Measurements from ENCODE around the gene MATN3. TPM values are rescaled to one million over a fixed set of nuclear protein-coding genes. Genes with fewer than 3 reads are reported as not detected.
A peak's percentile ranks its signal among the peaks of the same experiment; 100 is the strongest.

MATN3 gene
- total RNA-seq, 1 experiment from 2014 or later: 0.47 TPM

DNA sequence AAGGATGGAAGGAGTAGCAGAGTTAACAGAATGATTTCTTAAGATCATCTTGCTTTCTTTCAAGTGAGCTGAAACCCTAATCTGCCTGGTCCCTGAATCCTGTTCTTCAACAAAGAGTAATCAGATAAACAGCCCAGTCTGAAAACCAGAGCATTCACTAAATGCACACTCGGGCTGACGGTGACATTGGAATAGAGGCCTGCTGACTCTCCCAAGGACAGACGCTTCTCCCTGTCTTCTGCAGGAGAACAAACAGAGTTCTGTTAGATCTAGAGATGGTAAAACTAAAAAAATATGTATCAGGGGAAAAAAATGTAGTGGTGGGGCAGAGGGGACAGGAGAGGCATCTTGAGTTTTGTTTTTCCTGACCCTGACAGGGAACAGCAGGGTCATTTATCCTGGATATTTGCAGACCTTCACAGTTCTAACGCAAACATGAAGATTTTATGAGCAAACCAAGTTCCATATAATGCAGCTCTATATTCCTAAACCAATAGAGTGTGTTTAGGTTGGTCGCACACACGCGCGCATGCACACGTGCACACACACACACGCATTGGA lies 7.3 kb downstream of the MATN3 start:
- DNase-seq (ENCODE audit: low read depth): no peak

DNA sequence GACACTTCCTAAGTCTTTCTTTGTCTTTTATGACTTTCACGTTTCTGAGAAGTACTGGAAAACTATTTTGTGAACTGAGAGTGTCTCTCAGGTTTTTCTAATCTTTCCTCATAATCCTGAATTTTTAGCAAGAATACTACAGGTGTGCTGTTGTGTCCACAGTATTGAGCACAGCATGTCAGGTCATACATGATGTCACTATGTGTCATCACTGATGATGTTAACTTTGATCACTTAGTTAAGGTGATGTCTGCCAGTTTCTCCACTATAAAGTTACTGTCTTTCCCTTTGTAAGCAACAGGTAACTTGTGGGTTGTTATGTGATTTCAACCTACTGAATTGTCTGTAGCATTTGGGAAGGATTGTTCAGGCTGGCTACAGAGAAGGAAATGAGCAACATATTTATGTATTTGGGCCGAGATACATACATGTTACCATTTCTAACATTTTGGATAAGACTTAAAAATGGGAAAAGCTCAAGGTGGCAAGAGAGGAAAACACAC lies 11.1 kb downstream of the MATN3 start:
- DNase-seq (ENCODE audit: low read depth): no peak

DNA sequence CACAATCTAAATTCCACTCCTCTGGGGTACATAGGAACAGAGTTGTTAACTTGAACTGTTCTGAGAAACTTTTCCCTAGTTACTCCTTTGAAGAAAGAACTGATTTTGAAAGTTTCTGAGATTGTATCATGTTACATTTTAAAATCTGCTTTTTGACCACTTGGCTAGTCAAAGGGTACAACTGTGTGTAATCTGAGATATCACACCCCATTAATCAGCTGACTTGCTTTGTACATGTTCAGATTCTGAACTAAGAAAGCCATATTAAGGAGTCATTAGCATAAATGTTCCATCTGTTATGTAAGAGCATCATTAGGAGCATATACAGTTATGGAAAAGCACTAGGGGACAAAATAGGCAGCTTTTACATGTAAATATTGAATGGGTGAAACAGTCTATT lies 18.7 kb downstream of the MATN3 start:
- DNase-seq (ENCODE audit: low read depth): no peak

DNA sequence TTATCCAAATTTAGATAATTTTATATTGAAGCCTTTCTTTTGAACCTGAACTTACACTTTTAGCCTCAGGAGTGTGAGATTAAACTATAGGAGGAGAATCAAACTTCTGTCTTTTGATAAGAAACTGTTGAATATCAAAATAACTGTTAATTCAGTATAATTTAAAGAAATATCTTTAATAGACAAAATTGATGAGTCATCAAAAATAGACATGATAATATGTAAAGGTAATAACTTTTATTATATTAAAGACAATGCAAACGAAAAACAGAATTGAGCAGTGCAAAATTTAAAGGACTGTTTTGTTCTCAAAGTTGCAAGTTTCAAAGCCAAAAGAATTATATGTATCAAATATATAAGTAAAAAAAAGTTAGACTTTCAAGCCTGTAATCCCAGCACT lies 20.6 kb downstream of the MATN3 start:
- no peak for DNase-seq (ENCODE audit: low read depth)

DNA sequence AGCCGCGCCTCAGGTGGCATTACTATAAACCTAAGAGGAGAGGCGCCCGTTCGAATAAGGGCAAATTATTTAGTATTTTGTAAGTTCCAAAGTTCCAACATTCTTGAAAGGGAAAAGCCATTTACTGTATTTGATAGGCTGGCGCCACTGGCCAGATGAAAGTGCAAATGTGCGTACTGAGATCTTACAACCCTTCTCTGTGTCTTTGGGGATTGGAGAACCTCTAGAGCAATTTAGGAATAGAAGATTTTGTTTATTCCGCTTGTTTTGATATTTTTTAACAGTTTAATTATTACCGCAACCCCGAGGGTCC lies 22.1 kb downstream of the MATN3 start:
- no peak for DNase-seq (ENCODE audit: low read depth)

- DNase-seq (ENCODE audit: low read depth): peak; percentile 88
Measured at GRCh38 chr2:19989667-19990415, 22.6 kb downstream of the MATN3 start, which contains the start of gene WDR35. Gene WDR35, minus strand, starts transcription at chr2:19990105. Its CDS starts 90 bp downstream, at chr2:19990015.

- no peak for DNase-seq (ENCODE audit: low read depth)
Measured at GRCh38 chr2:19989342-19989666, 23.2 kb downstream of the MATN3 start.

DNA sequence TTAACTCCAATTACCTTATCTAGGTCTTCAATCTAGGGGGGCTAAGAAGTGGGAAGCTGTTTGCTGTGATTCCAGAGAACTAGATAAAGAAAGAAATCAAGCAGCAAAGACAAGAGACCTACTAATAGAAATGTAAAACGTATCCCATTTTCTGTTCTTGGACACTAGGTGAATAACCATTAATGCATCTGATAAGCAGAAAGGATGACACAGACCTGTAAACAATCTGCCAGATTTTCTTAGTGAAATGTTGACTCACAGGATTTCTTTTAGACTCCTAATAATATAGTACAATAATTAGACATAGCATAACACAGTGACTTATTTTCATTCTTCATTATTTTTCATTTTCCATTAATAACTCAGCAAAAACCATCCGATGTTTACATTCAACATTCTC lies 23.9 kb downstream of the MATN3 start:
- no peak for DNase-seq (ENCODE audit: low read depth)

DNA sequence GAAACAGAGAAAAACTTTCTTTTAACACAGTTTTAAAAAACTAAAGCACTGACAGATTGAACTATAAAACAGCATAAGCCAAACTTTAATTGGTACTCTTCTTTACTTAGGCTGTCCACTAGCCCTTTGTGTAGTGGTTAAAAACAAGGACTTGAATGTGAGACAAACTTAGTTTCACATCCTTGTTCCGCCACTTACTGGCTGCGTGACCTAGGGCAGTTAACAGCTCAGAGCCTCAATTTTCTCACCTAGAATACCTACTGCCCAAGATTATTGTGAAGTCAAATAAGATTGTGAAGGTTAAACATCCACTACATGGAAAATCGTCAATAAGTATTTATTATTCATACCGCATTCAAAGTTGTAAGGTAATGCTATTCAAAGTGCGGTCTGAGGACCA lies 24.5 kb downstream of the MATN3 start:
- no peak for DNase-seq (ENCODE audit: low read depth)

DNA sequence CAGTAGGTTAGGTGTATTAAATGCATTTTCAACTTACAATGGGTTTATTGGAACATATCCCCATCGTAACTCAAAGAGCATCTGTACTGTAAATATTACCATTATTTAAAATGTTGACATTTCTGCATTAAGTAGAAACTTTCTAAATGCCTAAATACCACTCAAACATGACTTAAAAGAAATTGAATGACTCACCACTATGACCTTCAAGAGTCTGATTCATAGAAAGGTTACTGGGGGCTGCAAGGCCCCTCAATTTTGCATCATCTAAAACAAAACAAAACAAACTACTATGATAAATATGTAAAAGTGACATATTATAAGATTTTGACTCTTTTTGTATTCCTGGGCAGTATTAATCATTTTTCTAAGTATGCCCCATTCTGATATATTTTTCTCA lies 30.2 kb downstream of the MATN3 start:
- no peak for DNase-seq (ENCODE audit: low read depth)

GRCh38 chr2:19979932-19980331 lies 32.5 kb downstream of the MATN3 start:
- DNase-seq (ENCODE audit: low read depth): no peak

- DNase-seq (ENCODE audit: low read depth): no peak
Measured at GRCh38 chr2:19973466-19973865, 39.0 kb downstream of the MATN3 start.

- no peak for DNase-seq (ENCODE audit: low read depth)
Measured at GRCh38 chr2:19971691-19972090, 40.8 kb downstream of the MATN3 start.

GRCh38 chr2:19963386-19963785 lies 49.1 kb downstream of the MATN3 start:
- no peak for DNase-seq (ENCODE audit: low read depth)

DNA sequence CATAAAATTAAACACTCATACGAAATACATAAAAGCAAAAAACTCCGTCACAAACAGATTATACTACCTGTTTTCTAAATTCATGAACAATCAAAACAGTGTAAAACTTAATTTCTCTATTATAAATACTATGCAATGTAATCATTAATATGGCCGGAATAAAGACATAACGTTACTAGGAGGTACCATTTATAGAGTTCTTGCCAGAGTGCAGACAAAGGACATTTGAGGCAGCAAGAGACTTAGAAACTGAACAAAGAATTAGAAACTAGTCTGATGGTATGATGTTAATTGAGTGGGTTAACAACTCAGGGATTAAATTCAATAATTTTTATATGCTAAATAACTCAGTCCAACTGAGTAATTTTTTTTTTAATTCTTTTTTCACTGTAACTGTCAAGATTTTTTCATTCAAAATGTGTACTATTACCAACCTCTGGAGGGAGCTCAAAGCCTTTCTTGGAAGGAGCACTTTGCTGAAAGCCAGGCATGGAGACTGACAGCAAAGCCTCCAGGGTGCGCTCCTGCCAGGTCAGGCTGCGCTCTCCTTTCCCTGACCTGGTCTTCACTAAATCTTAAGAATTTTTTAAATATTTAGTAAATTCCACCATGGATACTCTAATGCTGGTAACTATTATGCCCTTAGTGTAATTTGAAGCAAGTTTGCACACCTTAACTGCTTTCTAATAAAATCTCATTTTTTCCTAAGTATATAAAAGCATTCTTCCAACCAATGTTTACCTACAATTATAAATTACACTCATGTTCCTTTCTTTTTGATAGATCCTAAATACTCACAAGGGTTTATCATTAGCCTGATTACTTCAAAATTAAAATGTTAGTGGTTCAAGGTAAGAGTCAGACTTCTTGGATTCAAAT lies 56.7 kb downstream of the MATN3 start:
- peak; percentile 41 for DNase-seq (ENCODE audit: low read depth)

DNA sequence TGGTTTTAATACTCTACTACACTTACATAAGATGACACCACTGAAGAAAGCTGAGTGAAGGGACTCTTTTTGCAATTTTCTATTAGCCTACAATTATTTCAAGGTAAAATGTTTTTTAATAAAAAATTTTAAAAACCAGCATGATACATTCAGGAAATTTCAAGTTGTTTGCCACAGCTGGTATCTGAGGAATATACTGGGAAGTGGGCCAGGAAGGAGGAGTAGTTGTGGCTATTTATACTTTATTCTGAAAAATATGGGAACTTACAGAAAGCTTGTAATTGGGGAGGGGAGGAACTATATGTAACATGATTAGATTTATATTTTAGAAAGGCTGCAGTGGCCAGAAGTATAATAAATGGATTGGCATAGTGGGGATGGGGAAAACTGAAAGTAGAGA lies 63.4 kb downstream of the MATN3 start:
- no peak for DNase-seq (ENCODE audit: low read depth)

GRCh38 chr2:19947184-19947940 lies 65.1 kb downstream of the MATN3 start:
- DNase-seq (ENCODE audit: low read depth): no peak

GRCh38 chr2:19944205-19944845 lies 68.1 kb downstream of the MATN3 start:
- DNase-seq (ENCODE audit: low read depth): no peak

DNA sequence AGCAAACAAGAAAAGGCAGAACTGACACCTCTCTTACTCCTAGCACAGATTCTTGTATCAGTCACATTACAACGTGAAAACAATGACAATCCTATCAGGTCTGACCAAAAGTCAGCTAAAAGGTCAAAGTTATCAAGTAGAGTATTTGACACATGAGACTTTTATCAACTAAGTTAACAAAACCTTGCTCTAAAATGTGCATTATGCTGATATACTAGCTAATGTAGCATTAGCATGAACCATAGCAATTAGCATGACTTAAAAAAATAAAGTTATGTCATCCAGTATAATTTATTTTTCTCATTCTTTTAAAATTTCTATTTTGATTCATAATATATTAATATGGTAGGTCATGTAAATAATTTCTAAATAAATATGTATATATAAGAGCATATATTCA lies 69.3 kb downstream of the MATN3 start:
- DNase-seq (ENCODE audit: low read depth): no peak

DNA sequence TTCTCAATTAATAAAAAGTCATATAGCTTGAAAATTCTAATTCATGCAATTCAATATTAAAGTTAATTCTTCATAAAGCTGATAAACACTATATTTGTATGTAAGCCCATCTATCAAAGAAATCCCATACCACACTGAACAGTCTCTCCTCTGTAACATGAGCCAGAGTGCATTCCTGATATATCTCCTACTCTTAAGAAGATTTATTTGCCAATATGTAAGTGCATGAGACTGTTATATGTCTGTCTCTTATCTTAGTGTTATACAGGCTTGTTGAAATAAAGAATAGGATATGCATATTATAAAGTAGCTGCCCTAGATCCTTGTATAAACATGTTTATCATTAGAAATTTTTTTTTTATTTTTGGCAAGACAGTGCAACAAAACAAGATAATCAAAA lies 70.3 kb downstream of the MATN3 start:
- DNase-seq (ENCODE audit: low read depth): no peak

All from HT1080 (cell line).